ENCODE results near the gene SCAMP3.

Gene SCAMP3

DNA sequence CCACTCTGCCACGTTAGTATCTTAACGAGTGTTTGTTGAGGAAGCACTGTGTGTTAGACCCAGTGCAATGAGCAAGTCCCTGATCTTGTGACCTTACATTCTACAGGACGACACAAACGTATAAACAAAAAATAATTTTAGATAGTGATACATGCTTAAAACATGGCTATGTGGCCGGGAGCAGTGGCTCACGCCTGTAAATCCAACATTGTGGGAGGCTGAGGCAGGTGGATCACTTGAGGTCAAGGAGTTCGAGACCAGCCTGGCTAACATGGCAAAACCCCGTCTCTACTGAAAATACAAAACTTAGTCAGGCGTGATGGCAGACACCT is 34.1 kb downstream of the SCAMP3 start:
- peak overlapping the region; percentile 99 for H3K27ac ChIP-seq
- TF ChIP-seq, protein P1, sequence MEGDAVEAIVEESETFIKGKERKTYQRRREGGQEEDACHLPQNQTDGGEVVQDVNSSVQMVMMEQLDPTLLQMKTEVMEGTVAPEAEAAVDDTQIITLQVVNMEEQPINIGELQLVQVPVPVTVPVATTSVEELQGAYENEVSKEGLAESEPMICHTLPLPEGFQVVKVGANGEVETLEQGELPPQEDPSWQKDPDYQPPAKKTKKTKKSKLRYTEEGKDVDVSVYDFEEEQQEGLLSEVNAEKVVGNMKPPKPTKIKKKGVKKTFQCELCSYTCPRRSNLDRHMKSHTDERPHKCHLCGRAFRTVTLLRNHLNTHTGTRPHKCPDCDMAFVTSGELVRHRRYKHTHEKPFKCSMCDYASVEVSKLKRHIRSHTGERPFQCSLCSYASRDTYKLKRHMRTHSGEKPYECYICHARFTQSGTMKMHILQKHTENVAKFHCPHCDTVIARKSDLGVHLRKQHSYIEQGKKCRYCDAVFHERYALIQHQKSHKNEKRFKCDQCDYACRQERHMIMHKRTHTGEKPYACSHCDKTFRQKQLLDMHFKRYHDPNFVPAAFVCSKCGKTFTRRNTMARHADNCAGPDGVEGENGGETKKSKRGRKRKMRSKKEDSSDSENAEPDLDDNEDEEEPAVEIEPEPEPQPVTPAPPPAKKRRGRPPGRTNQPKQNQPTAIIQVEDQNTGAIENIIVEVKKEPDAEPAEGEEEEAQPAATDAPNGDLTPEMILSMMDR (IDR thresholded peaks at IDR 0.05): no peak
- no peak for TF ChIP-seq ZFX (IDR thresholded peaks at IDR 0.05; ENCODE audit: borderline replicate concordance)

DNA sequence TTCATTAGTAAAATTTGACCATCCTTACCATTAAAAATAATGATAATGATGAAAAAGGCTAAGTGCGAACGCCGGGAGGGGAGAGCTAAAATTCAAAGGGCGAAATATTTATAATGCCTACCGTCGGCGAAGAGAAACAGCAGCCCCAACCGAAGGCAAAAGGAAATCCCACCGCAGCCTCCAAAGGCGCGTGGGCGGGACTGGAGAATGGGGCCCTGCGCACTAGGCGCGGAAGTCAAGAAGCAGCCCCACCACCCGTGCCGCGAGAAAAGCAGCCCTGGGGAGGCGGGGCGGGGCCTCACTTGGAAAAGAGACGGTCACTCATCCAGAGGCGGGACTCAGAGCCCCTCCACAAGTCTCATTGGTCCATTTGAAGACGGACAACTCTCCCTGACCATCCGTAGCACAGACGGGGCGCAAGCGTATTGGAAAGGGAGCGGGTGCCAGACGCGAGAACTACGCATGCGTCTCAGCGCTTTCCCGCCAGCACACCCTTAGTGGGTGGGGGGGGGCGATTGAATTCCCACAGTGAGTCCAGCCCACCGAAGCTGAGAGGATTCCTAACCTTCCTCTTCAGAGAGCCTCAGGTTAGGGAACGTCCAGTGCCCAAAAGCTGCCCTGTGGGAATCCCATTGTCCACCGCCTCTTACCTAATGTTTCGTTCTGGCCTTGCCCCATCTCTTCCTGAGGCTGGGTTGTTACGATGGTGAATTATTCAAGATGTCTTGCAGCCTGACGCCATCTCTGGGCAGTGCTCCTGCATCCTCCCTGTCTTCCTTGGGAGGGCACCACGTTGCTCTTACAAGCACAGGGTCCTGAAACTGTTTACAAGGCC is 34.7 kb downstream of the SCAMP3 start:
- peak overlapping the region; percentile 99 for H3K27ac ChIP-seq
- TF ChIP-seq, protein P1 (IDR thresholded peaks at IDR 0.05): no peak
- no peak for TF ChIP-seq ZFX (IDR thresholded peaks at IDR 0.05; ENCODE audit: borderline replicate concordance)

DNA sequence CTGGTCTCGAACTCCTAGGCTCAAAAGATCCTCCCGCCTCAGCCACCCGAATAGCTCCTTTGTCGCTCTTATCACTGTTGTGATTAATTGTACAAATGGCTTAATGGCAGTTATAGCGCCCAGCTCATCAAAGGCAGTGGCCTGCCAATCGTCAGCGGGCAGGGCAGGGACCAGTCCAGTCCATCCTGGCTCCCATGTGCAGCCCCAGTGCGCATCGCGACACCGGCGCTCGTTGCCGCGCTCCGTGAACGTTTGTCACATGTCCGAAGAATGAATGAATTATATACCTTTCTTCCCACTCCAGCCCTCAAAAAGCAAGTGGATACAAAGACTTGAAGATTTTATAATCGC is 35.3 kb downstream of the SCAMP3 start:
- TF ChIP-seq, protein P1 (IDR thresholded peaks at IDR 0.05): peak; percentile 66
- TF ChIP-seq ZFX (IDR thresholded peaks at IDR 0.05; ENCODE audit: borderline replicate concordance): no peak
- H3K27ac ChIP-seq: peak overlapping the region; percentile 99

DNA sequence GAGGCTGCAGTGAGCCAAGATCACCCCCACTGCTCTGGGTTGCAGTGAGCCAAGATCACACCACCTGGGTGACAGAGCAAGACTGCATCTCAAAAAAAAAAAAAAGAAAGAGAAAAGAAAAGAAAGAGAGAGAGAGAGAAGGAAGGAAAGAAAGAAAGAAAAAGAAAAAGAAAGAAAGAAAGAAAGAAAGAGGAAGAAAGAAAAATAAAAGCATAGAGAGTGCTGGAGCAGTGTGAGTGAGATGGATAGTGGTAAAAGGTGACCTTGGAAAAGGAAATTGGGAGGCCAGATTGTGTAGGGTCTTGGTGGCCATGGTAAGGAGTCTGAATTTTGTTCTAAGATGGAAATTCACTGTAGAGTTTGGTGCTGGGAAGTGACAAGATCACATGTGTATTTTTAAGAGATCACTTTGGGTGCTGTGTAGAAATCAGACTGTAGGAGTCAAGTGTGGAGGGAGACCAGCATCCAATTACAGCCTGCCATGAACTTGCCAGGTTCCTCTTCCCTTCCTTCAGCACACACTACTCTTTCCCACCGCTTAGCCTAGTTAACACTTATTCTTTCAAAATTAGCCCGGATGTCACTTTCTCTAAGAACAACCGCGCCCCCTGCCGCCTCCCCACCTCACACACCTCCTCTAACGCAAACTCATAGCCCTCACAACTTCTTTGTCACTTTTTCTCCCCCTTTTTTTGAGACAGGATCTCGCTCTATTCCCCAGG is 35.8 kb downstream of the SCAMP3 start:
- TF ChIP-seq ZFX (IDR thresholded peaks at IDR 0.05; ENCODE audit: borderline replicate concordance): no peak
- TF ChIP-seq, protein P1 (IDR thresholded peaks at IDR 0.05): peak; percentile 86

DNA sequence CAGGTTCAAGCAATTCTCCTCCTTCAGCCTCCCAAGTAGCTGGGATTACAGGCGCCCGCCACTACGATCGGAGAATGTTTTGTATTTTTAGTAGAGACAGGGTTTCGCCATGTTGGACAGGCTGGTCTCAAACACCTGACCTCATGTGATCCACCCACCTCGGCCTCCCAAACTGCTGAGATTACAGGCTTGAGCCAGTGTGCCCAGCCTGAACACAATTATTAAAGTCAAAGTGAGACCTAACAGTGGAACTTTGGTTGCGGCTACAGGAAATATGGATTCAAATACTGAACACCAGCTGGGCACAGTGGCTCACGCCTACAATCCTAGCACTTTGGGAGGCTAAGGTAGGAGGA is 36.8 kb downstream of the SCAMP3 start:
- H3K27ac ChIP-seq: peak overlapping the region; percentile 99

More for the DNA sequence above, 35.8 kb downstream of the SCAMP3 start:
- H3K27ac ChIP-seq: peak overlapping the region; percentile 99

DNA sequence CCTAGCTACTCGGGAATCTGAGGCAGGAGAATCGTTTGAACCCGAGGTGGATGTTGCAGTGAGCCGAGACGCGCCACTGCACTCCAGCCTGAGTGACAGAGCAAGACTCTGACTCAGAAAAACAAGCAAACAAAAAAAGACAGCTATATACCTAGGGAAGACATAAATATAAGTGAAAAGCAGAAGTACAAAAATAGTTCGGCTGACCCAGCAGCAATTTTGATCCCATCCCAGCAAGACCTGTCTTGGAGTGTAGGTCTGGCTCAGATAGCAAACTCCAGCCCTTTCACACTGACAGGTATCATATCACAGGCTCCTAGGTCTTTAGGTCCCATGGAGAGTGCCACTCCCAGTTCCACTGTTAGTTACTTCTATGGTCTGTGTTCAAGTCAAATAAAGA is 39.1 kb downstream of the SCAMP3 start:
- TF ChIP-seq, protein P1 (IDR thresholded peaks at IDR 0.05): no peak
- no peak for TF ChIP-seq ZFX (IDR thresholded peaks at IDR 0.05; ENCODE audit: borderline replicate concordance)
- H3K27ac ChIP-seq: peak overlapping the region; percentile 43; the same call in 1 of the 2 replicates

DNA sequence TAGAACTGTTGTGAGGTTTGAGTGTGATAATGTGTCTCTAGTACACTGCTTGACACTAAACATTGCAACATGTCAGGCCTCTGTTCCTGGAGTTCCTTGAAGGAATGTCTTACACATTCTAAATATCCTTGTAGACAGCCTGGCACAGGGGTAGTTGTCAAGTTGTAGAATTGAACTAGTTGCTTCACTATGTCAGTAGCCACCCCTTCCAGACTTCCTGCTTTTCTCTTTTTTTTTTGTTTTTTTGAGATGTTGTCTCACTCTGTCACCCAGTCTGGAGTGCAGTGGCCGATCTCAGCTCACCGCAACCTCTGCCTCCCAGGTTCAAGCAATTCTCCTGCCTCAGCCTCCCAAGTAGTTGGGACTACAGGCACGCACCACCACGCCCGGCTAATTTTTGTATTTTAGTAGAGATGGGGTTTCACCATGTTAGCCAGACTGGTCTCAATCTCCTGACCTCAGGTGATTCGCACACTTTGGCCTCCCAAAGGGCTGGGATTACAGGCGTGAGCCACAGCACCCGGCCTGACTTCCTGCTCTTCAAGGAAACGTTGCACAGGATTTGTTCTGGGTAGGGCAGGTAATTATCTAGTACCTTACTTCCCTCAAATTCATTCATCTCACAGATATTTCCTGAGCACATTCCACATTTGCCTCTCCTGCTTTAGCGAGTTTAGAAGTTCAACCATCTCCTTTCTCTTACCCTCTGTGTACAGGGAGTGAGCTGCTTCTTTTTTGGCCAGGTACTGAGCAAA is 41.8 kb downstream of the SCAMP3 start:
- H3K27ac ChIP-seq: peak overlapping the region; percentile 56

DNA sequence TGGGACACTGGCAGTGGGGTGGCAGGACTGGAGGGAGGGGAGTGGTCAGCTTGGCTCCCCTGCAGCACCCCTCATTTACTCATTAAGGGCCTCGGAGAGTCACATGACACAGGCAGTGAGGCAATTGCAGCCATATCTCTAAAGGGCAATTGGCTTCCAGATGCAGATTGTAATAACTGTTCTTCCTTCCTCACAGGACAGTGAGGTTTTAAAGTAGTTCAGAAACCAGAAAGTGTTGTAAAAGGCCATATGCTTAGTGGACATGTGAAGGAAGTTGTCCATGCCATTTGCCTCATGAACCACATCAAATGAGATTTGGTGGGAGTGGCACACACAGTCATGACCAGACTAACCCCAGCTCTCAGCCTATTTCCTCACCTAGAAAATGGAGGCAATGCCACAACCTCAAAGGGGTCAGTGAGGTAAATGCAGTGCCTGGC is 42.5 kb downstream of the SCAMP3 start:
- peak overlapping the region; percentile 56 for H3K27ac ChIP-seq
- TF ChIP-seq ZFX (IDR thresholded peaks at IDR 0.05; ENCODE audit: borderline replicate concordance): no peak
- TF ChIP-seq, protein P1 (IDR thresholded peaks at IDR 0.05): no peak

Measured in 22Rv1 (cell line).